Retinal pigment epithelial cell (primary cell): Measurements from ENCODE around the gene ODF2L.

Experiments used
- DNase-seq: peaks from one replicate; pipeline ENCODE4 v3.0.0-alpha.2; 2010; ENCODE audit warnings: low read depth
- H3K4me3 ChIP-seq: 2 replicates; pipeline ENCODE4 v1.5.1; 2011; ENCODE audit warnings: mild to moderate bottlenecking, low read length, control low read depth, moderate library complexity
- CTCF ChIP-seq: conservative IDR thresholded peaks from 2 replicates; pipeline ENCODE4 v1.5.1; 2011; ENCODE audit warnings: low read depth, low read length, control low read depth, inconsistent platforms

Gene ODF2L

DNA sequence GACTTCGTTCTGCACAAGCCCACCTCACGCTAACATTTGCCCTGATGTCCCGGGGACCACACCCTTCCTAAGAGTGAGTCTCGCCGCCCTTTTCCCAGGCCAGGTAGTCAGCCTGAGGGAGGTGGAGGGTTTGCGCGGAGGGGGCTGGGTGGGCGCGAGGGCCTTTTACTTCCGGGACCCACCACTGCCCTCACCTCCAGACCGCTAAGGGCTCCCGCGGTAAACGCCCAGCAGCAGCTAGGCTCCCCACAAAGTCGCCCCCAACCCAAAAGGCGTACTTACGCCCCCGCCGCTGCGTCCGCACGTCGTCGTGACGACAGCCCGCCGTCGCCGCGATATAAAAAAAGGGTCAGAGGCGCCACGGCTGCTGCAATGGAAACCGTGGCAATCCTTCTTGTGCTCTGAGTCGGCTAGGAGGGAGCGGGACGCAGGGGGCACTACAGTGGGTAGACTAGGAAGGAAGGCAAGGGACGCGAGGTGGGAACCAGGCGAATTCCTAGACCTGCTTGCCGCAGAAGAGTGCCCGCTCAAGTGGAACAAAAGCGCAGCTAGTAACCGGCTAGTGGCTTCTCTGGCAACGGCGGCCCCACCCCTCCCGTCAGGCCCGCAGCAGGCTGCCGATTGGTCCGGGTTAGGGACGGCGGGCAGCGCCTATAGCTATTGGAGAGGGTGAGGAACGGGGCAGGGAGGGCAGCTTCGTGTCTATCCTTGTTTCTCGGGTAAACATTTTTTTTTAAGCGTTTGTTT is at the start of gene ODF2L:
TSS of gene ODF2L (minus strand) at position 573 of the 747 bp plus-strand sequence. CDS start 9,296 bp downstream, outside the sequence.
- DNase-seq: no peak
- H3K4me3 ChIP-seq: peak within 1 kb of the TSS; percentile 92
- TF ChIP-seq CTCF: no peak

DNA sequence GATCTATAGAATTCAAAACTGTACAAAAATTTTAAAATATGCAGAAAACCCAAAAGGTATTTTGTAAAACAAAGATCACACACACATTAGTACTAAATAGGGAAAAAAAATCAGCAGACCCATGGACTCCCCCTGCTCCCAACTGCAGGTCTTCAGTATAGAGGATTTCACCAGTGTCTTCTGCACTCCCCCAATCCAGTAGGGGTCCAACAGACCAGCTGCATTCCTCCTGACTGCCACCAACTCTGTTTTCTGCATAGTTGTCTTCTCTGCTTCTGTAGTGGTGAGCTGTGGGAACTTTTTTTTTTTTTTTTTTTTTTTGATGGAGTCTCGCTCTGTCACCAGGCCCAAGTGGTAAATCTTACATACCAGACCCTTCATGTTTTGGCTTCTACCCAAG is 49.8 kb upstream of the ODF2L start:
- TF ChIP-seq CTCF: no peak
- DNase-seq: no peak
- no peak overlapping the region for H3K4me3 ChIP-seq

- no peak for TF ChIP-seq CTCF
- no peak for DNase-seq
- H3K4me3 ChIP-seq: no peak overlapping the region
Observed at GRCh38 chr1:86441997-86442396, 45.9 kb upstream of the ODF2L start.

GRCh38 chr1:86441581-86441980 is 45.5 kb upstream of the ODF2L start:
- no peak for DNase-seq
- no peak for TF ChIP-seq CTCF
- no peak overlapping the region for H3K4me3 ChIP-seq

DNA sequence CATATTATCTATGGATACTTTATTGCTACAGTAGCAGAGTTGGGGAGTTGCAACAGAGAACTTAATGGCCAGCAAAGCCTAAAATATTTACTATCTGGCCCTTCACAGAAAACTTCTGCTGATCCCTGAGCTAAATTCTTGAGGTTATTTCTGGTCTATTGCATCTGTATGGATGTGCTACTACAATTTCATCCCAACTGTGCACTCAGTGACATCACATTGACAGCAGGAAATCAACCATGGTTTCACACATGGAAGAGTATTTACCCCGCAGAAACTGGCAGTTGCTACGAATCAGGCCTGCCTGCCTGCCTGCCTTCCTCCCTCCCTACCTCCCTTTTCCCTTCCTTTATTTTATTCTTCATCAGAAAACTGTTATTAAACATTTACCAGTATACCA is 39.9 kb upstream of the ODF2L start:
- no peak overlapping the region for H3K4me3 ChIP-seq
- no peak for DNase-seq
- TF ChIP-seq CTCF: no peak

- DNase-seq: no peak
- no peak for TF ChIP-seq CTCF
- no peak overlapping the region for H3K4me3 ChIP-seq
Observed at GRCh38 chr1:86435327-86435726, 39.2 kb upstream of the ODF2L start.

- H3K4me3 ChIP-seq: no peak overlapping the region
- no peak for DNase-seq
- no peak for TF ChIP-seq CTCF
Observed at GRCh38 chr1:86434059-86434458, 37.9 kb upstream of the ODF2L start.
